HG03280 (cell line): ENCODE data around the gene TSBP1.
"Not testable (repeated sequence)": the region's sequence is repeated elsewhere in the genome, so short reads cannot be mapped to it uniquely, and the experiment has no call there.

Experiments used
- ATAC-seq: cut with Tn5 transposase; IDR thresholded peaks from one replicate; pipeline ENCODE4 v1.9.1; 2021; ENCODE audit warnings: mild to moderate bottlenecking, moderate library complexity; ENCODE audit not compliant: unreplicated experiment

The TSBP1 gene

DNA sequence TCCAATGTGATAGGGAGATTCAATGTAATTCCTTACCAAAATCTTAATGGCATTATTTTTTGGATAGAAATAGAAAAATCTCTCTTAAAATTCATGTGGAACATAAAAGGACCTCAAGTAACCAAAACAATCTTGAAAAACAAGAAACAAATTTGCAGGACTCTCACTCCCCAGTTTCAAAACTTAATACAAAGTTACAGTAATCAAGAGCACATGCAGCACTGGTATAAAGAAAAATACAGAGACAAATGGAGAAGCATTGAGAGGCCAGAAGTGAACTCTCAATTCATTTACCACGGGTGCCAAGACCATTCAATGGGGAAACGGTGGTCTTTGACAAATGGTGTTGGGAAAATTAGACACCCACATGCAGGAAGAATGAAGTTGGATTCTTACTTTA, 7.8 kb upstream of the TSBP1 start:
- ATAC-seq = no peak

DNA sequence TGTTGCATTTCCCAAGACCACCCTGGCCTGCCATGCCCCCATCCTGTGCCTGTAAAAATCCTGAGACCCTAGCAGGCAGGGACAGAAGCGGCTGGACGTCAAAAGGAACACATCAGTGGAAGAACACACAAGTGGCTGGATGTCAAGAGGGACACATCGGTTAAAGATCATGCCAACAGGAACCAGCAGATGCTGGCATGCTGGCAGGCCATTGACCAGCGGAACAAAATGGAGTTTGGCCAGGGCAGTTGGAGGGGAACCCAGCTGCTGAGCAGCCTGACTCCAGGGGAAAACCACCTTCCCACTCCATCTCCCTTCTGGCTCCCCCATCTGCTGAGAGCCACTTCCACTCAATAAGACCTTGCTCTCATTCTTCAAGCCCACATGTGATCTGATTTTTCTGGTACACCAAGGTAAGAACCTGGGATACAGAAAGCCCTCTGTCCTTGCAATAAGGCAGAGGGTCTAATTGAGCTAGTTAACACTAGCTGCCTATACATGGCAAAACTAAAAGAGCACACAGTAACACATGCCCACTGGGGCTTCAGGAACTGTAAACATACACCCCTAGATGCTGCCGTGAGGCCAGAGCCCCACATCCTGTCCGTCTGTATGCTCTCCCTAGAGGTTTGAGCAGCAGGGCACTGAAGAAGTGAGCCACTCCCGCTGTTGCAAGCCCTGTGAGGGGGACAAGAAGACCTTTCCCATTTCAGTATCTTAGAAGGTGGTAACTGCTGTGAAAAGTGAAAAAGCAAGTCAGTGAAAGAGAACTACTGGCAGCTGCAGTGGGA, 4.2 kb upstream of the TSBP1 start:
- ATAC-seq = no peak

DNA sequence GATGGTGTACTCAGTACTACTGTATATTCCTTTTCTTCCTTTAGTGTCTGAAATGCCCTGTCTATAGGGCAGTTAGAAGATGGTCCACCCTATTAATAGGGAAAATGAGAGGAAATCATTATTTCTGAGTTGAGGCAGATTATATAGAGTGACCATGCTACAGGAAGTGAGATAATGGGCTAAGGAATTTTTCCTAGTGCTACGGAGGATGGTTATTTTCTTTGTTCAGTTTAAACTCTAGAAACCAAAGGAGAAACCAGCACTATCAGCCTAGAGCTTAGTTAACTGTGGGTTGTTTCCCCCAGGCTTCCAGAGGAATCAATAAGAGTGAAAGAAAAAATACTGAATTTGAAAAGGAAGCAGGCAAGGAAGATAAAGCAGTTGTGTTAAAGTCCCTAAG, 474 bp downstream of the TSBP1 start:
- no peak for ATAC-seq

DNA sequence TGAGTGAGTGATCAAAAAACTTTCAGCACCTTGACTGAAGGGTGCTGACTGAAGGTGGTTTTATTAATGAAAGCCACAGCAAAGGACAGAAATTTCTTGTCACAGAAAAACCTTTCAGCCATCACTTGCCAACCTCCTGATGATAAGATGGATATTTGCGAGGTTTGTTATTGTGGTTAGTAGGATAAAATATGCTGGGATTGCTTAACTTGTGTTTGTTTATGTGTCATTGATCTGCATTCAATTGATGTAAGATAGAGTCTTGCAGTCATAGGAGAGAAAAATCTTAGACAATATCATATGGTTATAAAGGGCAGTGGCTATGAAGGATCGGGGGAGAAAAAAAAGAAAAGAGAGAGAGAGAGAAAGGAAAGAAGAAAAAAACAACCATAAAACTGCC, 1.2 kb downstream of the TSBP1 start:
- ATAC-seq = no peak

DNA sequence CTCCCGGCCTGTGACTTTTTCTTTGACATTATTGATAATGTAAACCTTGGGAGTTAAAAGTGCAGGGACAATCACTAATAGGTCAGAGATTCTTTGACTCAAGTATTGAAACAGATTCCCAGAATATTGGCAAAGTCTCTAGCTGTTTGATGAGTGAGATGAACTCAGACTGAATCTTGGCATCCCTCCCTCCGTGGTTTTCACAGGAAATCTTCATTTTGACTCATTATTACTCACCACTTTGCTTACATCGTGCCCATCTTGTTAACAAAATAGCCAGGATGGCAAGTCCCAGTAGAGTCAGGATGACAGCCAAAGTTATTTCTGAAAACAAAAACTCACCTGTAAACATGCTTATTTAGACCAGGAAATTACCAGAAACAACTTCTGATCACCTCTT, 2.0 kb downstream of the TSBP1 start:
- ATAC-seq = no peak

DNA sequence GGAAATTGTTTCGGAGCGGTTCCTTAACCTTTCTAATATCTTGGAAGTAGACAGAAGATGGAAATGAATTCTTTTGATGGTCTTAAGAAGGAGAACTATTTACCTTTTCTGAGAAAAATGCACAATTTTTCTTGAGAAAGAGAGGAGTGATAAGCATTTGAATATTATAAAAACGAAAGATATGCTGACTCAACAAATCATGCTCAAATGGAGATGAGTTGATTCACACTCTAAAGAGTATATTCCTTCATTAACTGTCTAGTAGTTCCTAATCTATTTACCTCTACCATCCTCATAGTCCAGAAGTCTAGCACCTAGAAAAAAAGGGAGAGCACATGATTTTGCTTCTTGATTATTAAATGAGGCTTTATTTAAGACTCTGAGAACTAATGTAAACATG, 4.1 kb downstream of the TSBP1 start:
- ATAC-seq = no peak

DNA sequence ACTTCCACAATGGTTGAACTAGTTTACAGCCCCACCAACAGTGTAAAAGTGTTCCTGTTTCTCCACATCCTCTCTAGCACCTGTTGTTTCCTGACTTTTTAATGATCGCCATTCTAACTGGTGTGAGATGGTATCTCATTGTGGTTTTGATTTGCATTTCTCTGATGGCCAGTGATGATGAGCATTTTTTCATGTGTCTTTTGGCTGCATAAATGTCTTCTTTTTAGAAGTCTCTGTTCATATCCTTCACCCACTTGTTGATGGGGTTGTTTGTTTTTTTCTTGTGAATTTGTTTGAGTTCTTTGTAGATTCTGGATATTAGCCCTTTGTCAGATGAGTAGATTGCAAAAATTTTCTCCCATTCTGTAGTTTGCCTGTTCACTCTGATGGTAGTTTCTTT, 12.5 kb downstream of the TSBP1 start:
- not testable (repeated sequence) for ATAC-seq

DNA sequence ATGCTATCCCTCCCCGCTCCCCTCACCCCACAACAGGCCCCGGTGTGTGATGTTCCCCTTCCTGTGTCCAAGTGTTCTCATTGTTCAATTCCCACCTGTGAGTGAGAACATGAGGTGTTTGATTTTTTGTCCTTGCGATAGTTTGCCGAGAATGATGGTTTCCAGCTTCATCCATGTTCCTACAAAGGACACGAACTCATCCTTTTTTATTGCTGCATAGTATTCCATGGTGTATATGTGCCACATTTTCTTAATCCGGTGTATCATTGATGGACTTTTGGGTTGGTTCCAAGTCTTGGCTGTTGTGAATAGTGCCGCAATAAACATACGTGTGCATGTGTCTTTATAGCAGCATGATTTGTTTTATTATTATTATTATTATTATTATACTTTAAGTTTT, 13.2 kb downstream of the TSBP1 start:
- not testable (repeated sequence) for ATAC-seq

DNA sequence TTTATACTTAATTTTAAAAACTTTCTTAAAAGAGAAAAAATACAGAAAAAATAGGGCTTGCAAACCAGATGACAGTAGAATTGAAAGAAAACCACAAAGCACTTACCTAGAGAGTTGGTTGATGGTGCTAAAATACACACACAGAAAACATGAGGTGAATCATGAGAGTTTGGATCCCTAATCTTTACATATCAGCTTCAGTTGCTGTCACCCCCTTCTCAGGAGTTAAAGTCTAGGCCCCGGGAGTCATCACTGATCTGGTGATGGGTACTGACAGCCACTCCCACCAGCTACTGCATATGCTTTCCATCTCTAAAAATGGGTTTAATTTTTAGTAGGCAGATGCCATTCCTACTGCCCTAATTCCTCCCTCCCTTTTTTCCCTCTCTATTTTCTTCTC, 16.7 kb downstream of the TSBP1 start:
- ATAC-seq = no peak

DNA sequence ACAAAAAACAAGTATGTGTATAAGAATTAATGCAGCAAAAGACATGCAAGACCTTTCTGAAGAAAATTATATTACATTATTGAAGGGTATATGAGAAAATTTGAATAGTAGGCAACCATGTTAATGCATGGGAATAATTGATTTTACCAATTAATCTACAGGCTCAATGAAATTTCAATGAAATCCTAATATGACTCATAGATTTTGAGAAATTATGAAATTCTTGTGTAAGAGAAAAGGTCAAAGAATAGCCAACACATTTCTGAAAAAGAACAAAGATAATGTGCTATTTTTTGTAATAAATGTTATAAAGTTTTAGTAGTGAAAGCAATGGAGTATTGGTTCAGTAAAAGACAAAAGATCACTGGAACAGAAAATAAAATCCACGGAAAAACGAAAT, 18.4 kb downstream of the TSBP1 start:
- ATAC-seq = no peak

DNA sequence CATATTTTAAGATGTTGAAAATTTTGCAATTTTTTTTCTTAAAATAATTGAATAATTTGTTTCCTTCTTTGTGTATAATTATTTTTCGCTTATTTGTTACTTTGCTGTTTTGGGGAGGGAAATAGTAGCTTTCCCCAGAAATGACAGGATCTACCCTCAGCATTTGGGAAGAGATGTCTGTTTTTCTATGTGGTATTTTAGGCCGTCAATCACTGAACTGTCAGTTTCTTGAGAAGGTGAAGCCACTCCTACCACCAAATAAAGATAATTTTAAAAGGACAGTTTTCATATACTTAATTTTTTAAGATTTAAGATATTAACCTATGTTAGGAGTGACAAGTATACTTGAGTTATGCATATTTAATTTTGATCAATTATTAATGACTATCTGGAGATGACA, 31.5 kb downstream of the TSBP1 start:
- ATAC-seq = no peak

DNA sequence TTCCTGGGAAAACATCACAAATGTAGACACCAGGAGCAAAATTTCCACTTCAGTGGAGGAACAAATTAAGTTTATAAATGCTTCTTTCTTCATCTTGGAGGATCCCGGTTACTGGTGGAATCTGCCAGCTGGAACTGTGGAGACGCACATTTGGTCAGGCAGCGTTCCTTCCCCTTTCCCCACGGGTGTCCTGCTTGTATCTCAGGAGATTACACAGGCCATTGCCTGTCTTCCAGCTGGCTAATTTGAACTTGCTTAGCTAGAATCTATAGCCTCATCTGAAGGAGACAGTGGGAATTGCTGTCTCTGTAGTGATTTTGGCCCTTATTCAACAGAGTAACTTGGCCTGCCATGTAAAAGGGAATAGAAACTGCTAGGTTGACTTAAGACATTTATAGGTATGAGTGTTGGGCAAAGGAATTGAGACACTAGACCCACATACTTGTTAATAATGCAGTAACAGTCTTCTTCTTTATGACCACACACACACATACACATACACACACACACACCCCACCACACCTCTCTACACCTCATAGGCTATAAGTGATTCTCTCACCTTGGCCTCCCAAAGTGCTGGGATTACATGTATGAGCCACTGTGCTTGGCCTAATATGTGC, 34.4 kb downstream of the TSBP1 start:
- ATAC-seq = no peak

DNA sequence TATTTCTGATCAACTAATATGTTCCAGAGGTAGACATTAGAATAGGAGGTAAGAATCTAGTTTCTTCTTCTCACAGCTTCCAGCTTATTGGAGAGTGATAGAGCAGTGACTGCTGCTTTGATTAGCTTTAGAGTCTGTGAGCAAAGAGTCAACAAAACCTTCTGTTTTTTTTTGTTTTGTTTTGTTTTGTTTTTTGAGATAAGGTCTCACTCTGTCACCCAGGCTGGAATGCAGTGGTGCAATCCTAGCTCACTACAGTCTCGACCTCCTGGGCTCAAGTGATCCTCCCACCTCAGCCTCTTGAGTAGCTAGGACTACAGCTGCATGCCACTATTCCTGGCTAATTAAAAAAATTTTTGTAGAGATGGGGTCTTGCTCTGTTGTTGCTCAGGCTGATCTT, 39.3 kb downstream of the TSBP1 start:
- ATAC-seq = no peak

DNA sequence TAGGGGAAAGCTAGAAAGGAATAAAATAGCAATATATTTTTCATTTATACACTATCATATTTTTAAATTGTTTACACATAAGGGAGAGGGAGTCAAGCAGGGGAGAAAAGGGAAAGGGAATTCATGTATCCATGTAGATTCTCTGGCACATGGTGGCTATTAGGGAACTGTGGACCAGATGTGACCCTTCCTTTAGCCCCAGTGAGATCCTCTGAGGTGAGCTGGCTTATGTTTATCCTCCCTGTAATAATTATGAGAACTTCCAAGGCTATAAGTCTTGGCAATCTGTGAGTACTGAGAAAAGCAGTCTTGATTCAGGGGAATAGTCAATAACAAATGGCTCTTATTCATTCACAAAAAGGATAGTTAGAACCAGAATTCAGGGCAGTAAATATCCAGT, 42.6 kb downstream of the TSBP1 start:
- ATAC-seq = no peak

DNA sequence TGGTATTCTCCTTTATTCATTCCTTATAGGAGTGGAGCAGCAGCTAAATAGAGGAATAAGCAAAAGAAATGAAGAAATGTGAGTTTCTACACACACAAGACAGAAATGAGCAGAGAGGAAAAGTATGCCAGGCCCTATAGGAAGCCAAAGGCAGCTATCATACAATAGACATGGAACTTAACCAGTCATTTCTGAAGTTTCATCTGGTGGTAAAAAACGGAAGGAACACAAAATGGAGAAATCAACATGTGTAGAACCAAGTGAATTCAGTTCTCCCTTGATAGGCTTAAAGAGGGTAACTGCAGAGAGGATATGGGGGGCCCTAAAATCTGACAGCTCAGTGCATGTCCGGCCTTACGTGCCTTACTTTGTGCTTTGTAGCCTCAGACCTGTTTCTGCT, 44.6 kb downstream of the TSBP1 start:
- ATAC-seq = no peak

DNA sequence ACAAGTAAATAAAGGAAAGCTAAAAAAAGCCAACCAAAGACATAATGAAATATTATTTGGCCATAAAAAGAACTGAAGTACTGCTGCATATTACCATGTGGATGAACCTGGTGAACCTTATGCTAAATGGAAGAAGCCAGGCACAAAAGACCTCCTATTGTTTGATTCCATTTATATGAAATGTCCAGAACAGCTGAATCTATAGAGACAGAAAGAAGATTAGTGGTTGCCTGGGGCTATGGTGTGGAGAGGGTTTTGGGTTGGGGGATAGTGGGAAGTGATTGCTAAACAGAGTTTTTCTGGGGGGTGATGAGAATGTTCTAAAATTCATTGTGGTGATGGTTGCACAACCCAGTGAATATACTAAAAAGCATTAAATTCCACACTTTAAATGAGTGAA, 53.2 kb downstream of the TSBP1 start:
- no peak for ATAC-seq

DNA sequence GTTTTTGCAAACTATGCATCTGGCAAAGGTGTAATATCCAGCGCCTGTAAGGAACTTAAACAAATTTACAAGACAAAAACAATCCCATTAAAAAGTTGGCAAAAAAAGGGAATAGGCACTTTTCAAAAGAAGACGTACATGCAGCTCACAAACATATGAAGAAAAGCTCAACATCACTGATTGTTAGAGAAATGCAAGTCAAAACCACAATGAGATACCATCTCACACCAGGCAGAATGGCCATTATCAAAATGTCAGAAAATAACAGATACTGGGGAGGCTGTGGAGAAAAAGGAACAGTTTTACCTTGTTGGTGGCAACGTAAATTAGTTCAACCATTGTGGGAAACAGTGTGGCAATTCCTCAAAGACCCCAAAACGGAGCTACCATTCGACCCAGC, 54.2 kb downstream of the TSBP1 start:
- no peak for ATAC-seq

DNA sequence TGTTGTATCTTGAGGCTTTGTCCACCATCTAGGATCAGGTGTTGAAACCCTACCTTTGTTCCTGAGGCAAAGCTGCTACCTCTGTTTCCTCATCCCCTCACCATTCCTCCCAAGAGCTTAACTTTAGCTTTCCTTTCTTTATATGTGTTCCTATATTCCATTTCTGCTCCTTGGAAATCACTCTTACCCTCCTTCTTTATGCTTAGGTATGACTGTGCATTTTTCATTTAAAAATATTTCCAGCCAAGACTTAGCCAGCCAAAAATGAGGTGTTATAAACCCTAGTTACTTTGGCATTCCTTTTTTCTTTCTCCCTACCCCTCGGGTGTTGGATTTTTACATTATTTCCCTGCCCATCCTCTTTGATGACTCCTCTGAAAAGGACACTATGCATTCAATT, 57.7 kb downstream of the TSBP1 start:
- ATAC-seq = no peak

DNA sequence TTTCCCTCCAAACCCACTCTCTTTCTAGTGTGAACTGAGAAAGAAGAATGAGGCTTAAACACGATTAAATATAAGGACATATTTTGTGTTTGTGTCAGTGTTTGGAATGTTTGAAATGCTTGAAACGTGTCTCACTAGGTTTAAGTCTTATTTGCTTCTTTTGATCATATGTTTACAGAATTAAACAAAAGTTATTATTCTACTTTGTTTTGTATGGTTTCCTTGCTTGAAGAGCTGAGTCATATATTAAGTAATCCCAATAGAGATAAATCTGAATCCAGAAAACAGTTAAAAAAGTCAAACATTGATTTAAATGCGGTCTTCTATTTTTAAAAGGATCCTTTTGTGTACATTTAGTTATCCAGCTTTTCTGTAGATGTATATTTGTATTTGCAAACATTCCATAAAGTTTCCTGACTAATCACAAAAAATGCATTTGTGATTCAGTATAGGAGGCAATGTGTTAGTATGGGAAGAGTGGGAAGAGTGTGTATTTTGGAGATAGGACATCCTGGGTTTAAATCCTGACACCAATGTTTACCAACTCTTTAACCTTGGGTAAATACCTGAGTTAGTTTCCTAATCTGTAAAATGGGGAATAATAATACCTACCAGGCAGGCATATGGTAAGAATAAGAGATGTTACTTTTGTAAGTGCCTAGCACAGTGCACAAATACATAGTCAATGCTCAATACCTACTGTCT, 72.9 kb downstream of the TSBP1 start:
- ATAC-seq = no peak

DNA sequence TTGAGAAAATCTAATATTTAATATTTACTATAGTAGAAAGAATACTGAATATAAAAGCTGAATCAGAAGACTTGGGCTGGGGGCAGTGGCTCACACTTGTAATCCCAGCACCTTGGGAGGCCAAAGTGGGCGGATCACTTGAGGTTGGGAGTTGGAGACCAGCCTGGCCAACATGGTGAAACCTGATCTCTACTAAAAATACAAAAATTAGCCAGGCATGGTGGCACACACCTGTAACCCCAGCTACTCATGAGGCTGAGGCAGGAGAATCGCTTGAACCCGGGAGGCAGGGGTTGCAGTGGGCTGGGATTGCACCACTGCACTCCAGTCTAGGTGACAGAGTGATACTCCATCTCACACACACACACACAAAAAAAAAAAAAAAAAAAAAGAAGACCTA, 76.7 kb downstream of the TSBP1 start:
- not testable (repeated sequence) for ATAC-seq

DNA sequence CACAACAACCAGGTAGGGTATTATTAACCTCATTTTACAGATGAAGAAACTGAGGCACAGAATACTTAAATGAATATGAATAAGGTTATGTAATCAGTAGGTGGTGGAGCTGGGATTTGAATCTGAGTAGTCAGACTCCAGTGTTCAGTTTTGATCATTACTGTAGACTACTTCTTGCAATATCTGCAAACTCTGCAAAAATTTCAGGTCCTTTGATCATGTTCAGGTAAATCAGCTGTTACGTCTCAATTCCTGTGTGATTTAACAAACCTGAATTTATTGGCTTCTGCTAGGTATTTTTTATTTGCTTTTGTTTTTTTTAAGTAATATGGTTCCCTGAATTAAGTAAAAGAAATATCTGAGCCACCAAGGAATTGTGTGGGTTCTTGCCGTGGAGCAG, 77.1 kb downstream of the TSBP1 start:
- no peak for ATAC-seq

DNA sequence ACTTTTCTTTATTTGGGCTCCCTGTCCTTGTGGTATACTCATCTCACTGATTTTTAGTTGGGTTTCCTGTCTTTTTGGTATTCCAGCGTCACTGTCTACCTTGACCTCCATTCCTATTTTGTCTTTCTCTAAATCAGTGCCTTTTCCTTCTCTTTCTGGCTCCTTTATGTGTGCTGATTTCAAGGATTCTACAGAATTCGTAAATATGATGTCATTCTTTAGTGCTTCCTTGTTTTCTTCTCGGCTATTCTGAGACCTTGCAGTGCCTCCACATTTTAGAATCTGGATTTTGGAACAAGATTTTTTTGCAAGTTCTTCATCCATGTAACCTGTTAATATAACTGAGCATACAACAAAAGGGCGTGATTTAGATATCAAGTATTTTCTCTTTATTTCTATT, 78.0 kb downstream of the TSBP1 start:
- ATAC-seq = no peak
